Right lobe of liver (tissue), 6 donors: ENCODE measurements around the gene AK5. TPM values are rescaled to one million over a fixed set of nuclear protein-coding genes. Genes with fewer than 3 reads are reported as not detected.

Experiments used
- ATAC-seq, 4 donors: fragments of 200-7000 bp; cut with Tn5 transposase; one replicate each; pipeline ENCODE4 v1.9.1; 2020; ENCODE audit warnings: mild to moderate bottlenecking in 4 of 4, moderate library complexity in 4 of 4
- DNase-seq, 3 donors: peaks; one replicate each; pipeline ENCODE4 v3.0.0-alpha.2; 2020
- H3K27ac ChIP-seq, 3 donors: fragments of 200-600 bp; one replicate each; pipeline ENCODE4 v1.8.0; 2022
- H3K27me3 ChIP-seq, 2 donors: fragments of 200-600 bp; one replicate each; pipeline ENCODE4 v1.8.0; 2022
- H3K36me3 ChIP-seq, 4 donors: fragments of 200-600 bp; sonication (generic) in 1 of 4; one replicate each; pipeline versions ENCODE4 v1.5.1 to v1.8.0; 2017 to 2022; ENCODE audit warnings: control low read depth in 1 of 4
- H3K4me1 ChIP-seq, 4 donors: fragments of 200-600 bp; sonication (generic) in 1 of 4; one replicate each; pipeline versions ENCODE4 v1.5.1 to v1.8.0; 2017 to 2022; ENCODE audit warnings: control low read depth in 1 of 4
- H3K4me3 ChIP-seq, 3 donors: fragments of 200-600 bp; one replicate each; pipeline ENCODE4 v1.8.0; 2022
- H3K9me3 ChIP-seq, 4 donors: fragments of 200-600 bp; sonication (generic) in 1 of 4; one replicate each; pipeline versions ENCODE4 v1.5.1 to v1.8.0; 2017 to 2022; ENCODE audit warnings: control low read depth in 1 of 4
- POLR2A ChIP-seq: fragments of 450-650 bp; IDR thresholded peaks from one replicate; pipeline ENCODE4 v1.6.1; 2017; ENCODE audit warnings: antibody characterized with exemption, mild to moderate bottlenecking
- WGBS: methylation state at CpG from one replicate; pipeline ENCODE4 v1.1.6; 2018; ENCODE audit warnings: low coverage, low lambda C conversion rate; ENCODE audit not compliant: insufficient coverage; ENCODE audit errors: missing lambda C conversion rate; 5-methylcytosine and 5-hydroxymethylcytosine counted together
- intact Hi-C, 2 donors: fragments of 100-400 bp; cut with DNase I; formaldehyde crosslinking; loops; one replicate each; pipeline versions ENCODE4 v1.11.2 to v1.14.1; 2022
- small RNA-seq, 2 experiments: library from RNA; depleted of rRNA; stranded (forward); fragments of <200 nt; gene quantifications; one replicate each; pipeline ENCODE3, GENCODE V24; 2016
- total RNA-seq, 6 experiments: library from RNA; depleted of rRNA in 2 of 6; stranded (reverse); fragments of >200 nt in 2 of 6; fragmentation: NEBNext Ultra II Directional in 3 of 6; extraction: Animal tissue kit (Norgen Biotek cat#: 25700) in 3 of 6; gene quantifications; one replicate each; pipeline versions ENCODE4 v1.1.0 to v1.2.4, GENCODE V29; 2016 to 2023
- TF ChIP-seq, protein P1 (sequence below), 4 donors: fragments of 200-600 bp in 3 of 4; fragments of 450-650 bp in 1 of 4; IDR thresholded peaks; one replicate each; pipeline versions ENCODE4 v1.5.1 to v1.8.0; 2016 to 2022; ENCODE audit warnings: antibody characterized with exemption in 4 of 4, mild to moderate bottlenecking in 2 of 4
- donor health status: DM: no; HTN: yes; CAD: no.
- donor health status: DM: no; HTN: no; CAD: no.
- donor health status: DM: no; HTN: no; CAD: no.
- donor health status: DM: no; HTN: yes; CAD: no.
- donor health status: DM: no; HTN: yes; CAD: no.

Gene AK5
- total RNA-seq, 6 experiments from 2014 or later, result 0.47 to 0.53 TPM; not detected in 4

DNA sequence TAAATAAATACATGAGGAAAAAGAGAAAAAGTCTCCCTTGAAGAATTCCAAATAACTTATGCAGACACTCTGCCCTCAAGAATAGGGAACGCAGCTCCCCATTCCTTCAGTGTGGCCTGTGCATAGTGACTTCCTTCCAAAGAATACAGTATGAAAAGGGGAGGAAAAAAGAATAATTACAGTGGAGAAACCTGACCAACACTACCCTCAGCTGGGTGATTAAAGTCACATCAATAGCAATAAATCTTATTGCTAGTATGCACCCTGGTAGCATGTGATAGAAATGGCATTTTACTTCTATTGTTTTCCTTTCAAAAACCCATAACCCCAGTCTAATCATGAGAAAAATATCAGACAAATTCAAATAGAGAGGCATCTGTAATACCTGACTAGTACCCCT lies 315.5 kb downstream of the AK5 start:
- intact Hi-C loops, result no loop called here

DNA sequence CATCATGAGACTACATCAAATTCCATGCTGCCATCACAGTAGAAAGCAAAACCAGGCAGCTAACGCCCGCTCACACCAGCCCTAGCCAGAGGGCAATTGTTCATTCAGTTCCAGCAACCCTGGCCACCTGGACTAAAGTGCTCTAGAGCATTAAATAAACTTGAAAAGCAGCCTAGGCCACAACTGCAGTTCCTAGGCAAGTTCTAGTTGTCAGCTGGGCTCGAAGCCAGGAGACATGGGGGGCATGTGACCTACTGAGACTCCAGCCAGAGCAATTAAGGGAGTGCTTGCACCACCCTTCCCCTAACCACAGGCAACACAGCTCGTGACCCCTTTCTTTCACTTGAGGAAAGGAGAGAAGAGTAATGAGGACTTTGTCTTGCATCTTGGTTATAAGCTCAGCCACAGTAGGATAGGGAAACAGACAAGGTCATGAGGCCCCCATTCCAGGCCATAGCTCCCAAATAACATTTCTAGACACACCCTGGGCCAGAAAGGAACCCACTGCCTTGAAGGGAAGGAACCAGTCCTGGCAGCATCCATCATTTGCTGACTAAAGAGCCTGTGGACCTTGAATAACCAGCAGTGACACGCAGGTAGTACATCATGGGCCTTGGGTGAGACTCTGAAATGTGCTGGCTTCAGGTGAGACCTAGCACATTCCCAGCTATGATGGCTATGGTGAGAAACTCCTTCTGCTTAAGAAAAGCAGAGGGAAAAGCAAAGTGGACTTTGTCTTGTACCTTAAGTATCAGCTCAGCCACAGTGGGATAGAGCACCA lies 323.6 kb downstream of the AK5 start:
- Histone ChIP-seq H3K27me3 (no peaks in the 10 kb centered on the region), H3K27ac (no peak overlapping the region), H3K4me3 (no peak overlapping the region), H3K4me1 (no peaks in the 10 kb centered on the region), H3K36me3 (no peaks in the 10 kb centered on the region), H3K9me3 (peaks cover 0 to 9% (median 2%) of the 10 kb centered on the region in 4 donors)
- intact Hi-C loops, result no loop called here
- peak; percentile 48 to 66 (median 64) for DNase-seq
- 100% methylated on average over 2 of the region's 5 CpGs for WGBS
- peak; percentile 51 to 82 (median 64) for ATAC-seq
- TF ChIP-seq, protein P1, sequence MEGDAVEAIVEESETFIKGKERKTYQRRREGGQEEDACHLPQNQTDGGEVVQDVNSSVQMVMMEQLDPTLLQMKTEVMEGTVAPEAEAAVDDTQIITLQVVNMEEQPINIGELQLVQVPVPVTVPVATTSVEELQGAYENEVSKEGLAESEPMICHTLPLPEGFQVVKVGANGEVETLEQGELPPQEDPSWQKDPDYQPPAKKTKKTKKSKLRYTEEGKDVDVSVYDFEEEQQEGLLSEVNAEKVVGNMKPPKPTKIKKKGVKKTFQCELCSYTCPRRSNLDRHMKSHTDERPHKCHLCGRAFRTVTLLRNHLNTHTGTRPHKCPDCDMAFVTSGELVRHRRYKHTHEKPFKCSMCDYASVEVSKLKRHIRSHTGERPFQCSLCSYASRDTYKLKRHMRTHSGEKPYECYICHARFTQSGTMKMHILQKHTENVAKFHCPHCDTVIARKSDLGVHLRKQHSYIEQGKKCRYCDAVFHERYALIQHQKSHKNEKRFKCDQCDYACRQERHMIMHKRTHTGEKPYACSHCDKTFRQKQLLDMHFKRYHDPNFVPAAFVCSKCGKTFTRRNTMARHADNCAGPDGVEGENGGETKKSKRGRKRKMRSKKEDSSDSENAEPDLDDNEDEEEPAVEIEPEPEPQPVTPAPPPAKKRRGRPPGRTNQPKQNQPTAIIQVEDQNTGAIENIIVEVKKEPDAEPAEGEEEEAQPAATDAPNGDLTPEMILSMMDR (IDR thresholded peaks at IDR 0.05), result no peak
- TF ChIP-seq POLR2A, result no peak

More for the DNA sequence above, 315.5 kb downstream of the AK5 start:
- no peak for TF ChIP-seq POLR2A
- TF ChIP-seq, protein P1 (IDR thresholded peaks at IDR 0.05), result no peak
- Histone ChIP-seq H3K27ac (no peak overlapping the region), H3K4me3 (no peak overlapping the region), H3K36me3 (peaks cover 0 to 2% (median 0%) of the 10 kb centered on the region in 4 donors), H3K27me3 (no peaks in the 10 kb centered on the region), H3K9me3 (no peaks in the 10 kb centered on the region), H3K4me1 (no peaks in the 10 kb centered on the region)
- DNase-seq (no peak), ATAC-seq (no peak)
- 82% methylated on average over 1 of the region's 1 CpG for WGBS

- H3K27me3 ChIP-seq, result no peaks in the 10 kb centered on the region
- intact Hi-C loops, result no loop called here
- no peak for DNase-seq
- ATAC-seq, result no peak
- H3K4me1 ChIP-seq, result no peaks in the 10 kb centered on the region
- no peak overlapping the region for H3K27ac ChIP-seq
- no peak for TF ChIP-seq POLR2A
- TF ChIP-seq, protein P1 (IDR thresholded peaks at IDR 0.05), result no peak
- no peak overlapping the region for H3K4me3 ChIP-seq
- 96% methylated on average over 3 of the region's 3 CpGs for WGBS
- H3K36me3 ChIP-seq, result no peaks in the 10 kb centered on the region
- peaks cover 0 to 9% (median 2%) of the 10 kb centered on the region in 4 donors for H3K9me3 ChIP-seq
Measured at GRCh38 chr1:77608893-77609292, 327.1 kb downstream of the AK5 start.

Small RNA genes lying within 50 kb of the gene (small RNA-seq; reads per million reads assigned to genes)
- 0 reads per million in 2 experiments for gene RNU7-8P

Other genes with a start within 250 kb of the AK5 start
- gene PIGK, start 62.6 kb upstream of the AK5 start, total RNA-seq, result 10 to 100 TPM; 13.4 to 19.1 (median 16.1) TPM